Erythroblast (primary cell): ENCODE data around the gene GSC.

Experiments used
- GATA1 ChIP-seq: IDR thresholded peaks from 2 replicates; pipeline ENCODE4 v1.6.1; 2011; ENCODE audit warnings: low read depth, mild to moderate bottlenecking, control low read depth, low read length, moderate library complexity
- POLR2A ChIP-seq: IDR thresholded peaks from 2 replicates; pipeline ENCODE4 v1.6.1; 2011; ENCODE audit warnings: mild to moderate bottlenecking, low read length

DNA sequence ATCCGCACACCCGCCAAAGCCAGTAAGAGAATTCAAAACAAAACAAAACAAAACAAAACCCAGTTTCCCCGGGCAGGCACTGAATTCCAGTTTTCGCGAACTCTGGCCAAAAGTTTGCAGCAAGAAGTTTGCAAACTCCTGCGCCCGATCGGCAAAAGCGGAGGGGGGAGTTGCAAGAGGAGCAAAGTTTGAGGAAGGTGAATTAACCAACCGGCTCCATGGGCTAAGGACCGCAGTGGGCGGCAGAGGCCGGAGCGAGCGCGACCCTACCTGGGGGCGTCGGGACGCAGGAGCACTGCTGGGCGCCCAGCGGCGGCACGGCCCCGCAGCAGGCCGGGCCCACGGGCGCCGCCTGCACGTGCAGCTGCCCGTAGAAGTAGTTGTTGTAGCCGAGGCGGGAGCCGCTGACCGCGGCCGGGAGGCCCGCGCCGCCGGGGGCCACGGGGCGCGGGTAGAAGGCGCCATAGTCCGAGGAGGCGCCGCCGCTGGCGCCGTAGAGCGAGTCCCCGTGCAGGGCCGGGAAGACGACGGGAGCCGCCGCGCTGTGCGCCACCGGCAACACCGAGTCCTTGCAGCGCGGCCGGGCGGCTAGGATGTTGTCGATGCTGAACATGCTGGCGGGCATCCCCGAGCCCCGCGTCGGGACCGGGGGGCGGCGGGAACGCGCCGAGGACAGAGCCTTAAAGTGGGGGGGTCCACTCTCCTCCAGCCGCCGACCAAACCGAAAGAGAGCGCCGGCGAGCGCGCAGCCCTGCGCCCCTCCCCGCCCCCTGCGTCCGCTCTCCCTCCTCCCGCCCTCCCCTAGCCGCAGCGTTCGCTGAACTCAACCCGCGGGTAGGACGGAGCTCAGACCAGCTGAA, at the start of gene GSC:
- TF ChIP-seq POLR2A = no peak
- no peak for TF ChIP-seq GATA1
